ENCODE results near the gene MTCH2. TPM values are rescaled to one million over a fixed set of nuclear protein-coding genes. Genes with fewer than 3 reads are reported as not detected.

The MTCH2 gene
- total RNA-seq, 2 experiments from 2014 or later: 11.8 to 12.7 TPM

- no peak overlapping the region for H3K4me3 ChIP-seq (ENCODE audit: low read length)
- no peak for DNase-seq
Observed at GRCh38 chr11:47603295-47603694, 39.1 kb downstream of the MTCH2 start.

GRCh38 chr11:47599902-47600301 lies 42.5 kb downstream of the MTCH2 start:
- TF ChIP-seq CTCF (IDR thresholded peaks at IDR 0.05): no peak
- ChIA-PET POLR2A (no interaction called here), CTCF (no interaction called here)
- Histone ChIP-seq H3K9me3 (ENCODE audit: control insufficient read depth in 1 of 2, insufficient read depth in 1 of 2, low read length in 2 of 2) (peaks cover 0 to 3% of the 10 kb centered on the region in 2 experiments), H3K27ac (ENCODE audit: low read depth in 1 of 2, low read length in 2 of 2) (no peak overlapping the region), H3K4me1 (ENCODE audit: insufficient read depth, low read length) (no peaks in the 10 kb centered on the region), H3K4me3 (ENCODE audit: low read length) (no peak overlapping the region), H3K36me3 (ENCODE audit: insufficient read depth, low read length) (no peaks in the 10 kb centered on the region), H3K27me3 (ENCODE audit: control insufficient read depth in 1 of 2, insufficient read depth in 2 of 2, low read length in 2 of 2) (peaks cover 3 to 12% of the 10 kb centered on the region in 2 experiments)
- no peak for ATAC-seq (ENCODE audit: poor library complexity)
- Mint-ChIP-seq H3K4me1 (ENCODE audit: low read depth) (no peaks in the 10 kb centered on the region), H3K36me3 (ENCODE audit: low read depth) (no peaks in the 10 kb centered on the region), H3K27me3 (peaks cover 19% of the 10 kb centered on the region), H3K4me3 (no peak overlapping the region), H3K27ac (no peak overlapping the region), H3K9me3 (no peaks in the 10 kb centered on the region)
- intact Hi-C loops (cut with DNase I, micrococcal nuclease): no loop called here
- DNase-seq: no peak

More at GRCh38 chr11:47603295-47603694, 39.1 kb downstream of the MTCH2 start:
- peaks cover 7% of the 10 kb centered on the region for H3K27me3 Mint-ChIP-seq
- no peaks in the 10 kb centered on the region for H3K9me3 ChIP-seq (ENCODE audit: control insufficient read depth in 1 of 2, insufficient read depth in 1 of 2, low read length in 2 of 2)
- TF ChIP-seq CTCF (IDR thresholded peaks at IDR 0.05): no peak
- intact Hi-C loops (cut with DNase I, micrococcal nuclease): no loop called here
- no peaks in the 10 kb centered on the region for H3K9me3 Mint-ChIP-seq
- H3K4me1 Mint-ChIP-seq (ENCODE audit: low read depth): no peaks in the 10 kb centered on the region
- POLR2A ChIA-PET: no interaction called here
- H3K27ac Mint-ChIP-seq: no peak overlapping the region
- CTCF ChIA-PET: no interaction called here
- no peaks in the 10 kb centered on the region for H3K36me3 ChIP-seq (ENCODE audit: insufficient read depth, low read length)
- H3K4me3 Mint-ChIP-seq: no peak overlapping the region
- H3K27ac ChIP-seq (ENCODE audit: low read depth in 1 of 2, low read length in 2 of 2): no peak overlapping the region
- ATAC-seq (ENCODE audit: poor library complexity): no peak
- H3K4me1 ChIP-seq (ENCODE audit: insufficient read depth, low read length): no peaks in the 10 kb centered on the region
- no peaks in the 10 kb centered on the region for H3K36me3 Mint-ChIP-seq (ENCODE audit: low read depth)
- no peaks in the 10 kb centered on the region for H3K27me3 ChIP-seq (ENCODE audit: control insufficient read depth in 1 of 2, insufficient read depth in 2 of 2, low read length in 2 of 2)

GRCh38 chr11:47595967-47596366 lies 46.4 kb downstream of the MTCH2 start:
- H3K36me3 ChIP-seq (ENCODE audit: insufficient read depth, low read length): no peaks in the 10 kb centered on the region
- H3K4me3 ChIP-seq (ENCODE audit: low read length): no peak overlapping the region
- ChIA-PET POLR2A (no interaction called here), CTCF (no interaction called here)
- Mint-ChIP-seq H3K27me3 (peaks cover 44% of the 10 kb centered on the region), H3K4me1 (ENCODE audit: low read depth) (no peaks in the 10 kb centered on the region), H3K27ac (no peak overlapping the region), H3K9me3 (no peaks in the 10 kb centered on the region), H3K4me3 (no peak overlapping the region), H3K36me3 (ENCODE audit: low read depth) (no peaks in the 10 kb centered on the region)
- ATAC-seq (ENCODE audit: poor library complexity): no peak
- peaks cover 12% of the 10 kb centered on the region for H3K4me1 ChIP-seq (ENCODE audit: insufficient read depth, low read length)
- intact Hi-C loops (cut with DNase I, micrococcal nuclease): no loop called here
- TF ChIP-seq CTCF (IDR thresholded peaks at IDR 0.05): no peak
- peaks cover 25 to 41% of the 10 kb centered on the region in 2 experiments for H3K27me3 ChIP-seq (ENCODE audit: control insufficient read depth in 1 of 2, insufficient read depth in 2 of 2, low read length in 2 of 2)
- DNase-seq: no peak
- H3K27ac ChIP-seq (ENCODE audit: low read depth in 1 of 2, low read length in 2 of 2): no peak overlapping the region
- H3K9me3 ChIP-seq (ENCODE audit: control insufficient read depth in 1 of 2, insufficient read depth in 1 of 2, low read length in 2 of 2): peaks cover 0 to 14% of the 10 kb centered on the region in 2 experiments

Data from CD4-positive, alpha-beta T cell (primary cell).